HT-29 (cell line): ENCODE results near the gene BCL2. TPM values are rescaled to one million over a fixed set of nuclear protein-coding genes. Genes with fewer than 3 reads are reported as not detected.
A peak's percentile ranks its signal among the peaks of the same experiment; 100 is the strongest.

Experiments
- DNase-seq: peaks from one replicate; pipeline ENCODE4 v3.0.0-alpha.2; 2015; ENCODE audit warnings: low spot score
- total RNA-seq: library from RNA; depleted of rRNA; stranded (reverse); fragments of >200 nt; shearing (Covaris generic); gene quantifications from 2 replicates; pipeline ENCODE4 v1.2.3, GENCODE V29; 2014

BCL2 gene
- total RNA-seq, 1 experiment from 2014 or later, result 0.36 TPM

DNA sequence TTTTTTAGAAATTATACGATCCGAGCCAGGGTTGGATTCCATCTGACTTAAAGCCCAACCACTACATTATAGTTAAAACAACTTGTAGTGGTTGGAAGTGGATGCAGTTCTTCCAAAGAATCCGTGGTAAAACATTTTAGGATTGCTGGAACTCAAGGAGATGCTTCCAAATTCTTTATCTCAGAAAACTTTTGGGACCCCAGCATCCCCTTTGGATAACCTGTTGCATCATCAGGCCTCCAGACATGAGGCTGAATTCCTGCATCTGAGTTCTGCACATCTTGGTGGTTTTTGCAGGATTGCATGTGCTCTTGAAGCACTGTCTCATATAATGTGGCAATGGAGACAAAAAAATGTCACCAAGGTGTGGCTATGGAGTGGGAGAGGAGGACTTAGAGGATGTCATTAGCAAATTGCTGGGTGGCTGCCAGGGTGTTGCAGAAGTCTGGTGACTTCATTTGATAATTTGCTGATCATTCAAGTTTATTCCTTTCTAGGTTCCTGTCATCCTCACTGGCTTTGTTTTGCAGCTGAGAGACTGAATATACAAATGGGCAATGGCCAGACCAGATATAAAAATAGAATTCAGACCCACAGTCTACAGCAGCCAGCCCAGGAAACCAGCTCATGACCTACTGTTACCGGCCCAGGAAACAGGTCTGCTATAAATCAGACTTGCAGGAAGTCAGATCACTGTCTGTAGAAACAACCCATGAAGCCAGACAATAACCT lies 207.7 kb downstream of the BCL2 start:
- no peak for DNase-seq

GRCh38 chr18:63109802-63110201 lies 209.8 kb downstream of the BCL2 start:
- no peak for DNase-seq

DNA sequence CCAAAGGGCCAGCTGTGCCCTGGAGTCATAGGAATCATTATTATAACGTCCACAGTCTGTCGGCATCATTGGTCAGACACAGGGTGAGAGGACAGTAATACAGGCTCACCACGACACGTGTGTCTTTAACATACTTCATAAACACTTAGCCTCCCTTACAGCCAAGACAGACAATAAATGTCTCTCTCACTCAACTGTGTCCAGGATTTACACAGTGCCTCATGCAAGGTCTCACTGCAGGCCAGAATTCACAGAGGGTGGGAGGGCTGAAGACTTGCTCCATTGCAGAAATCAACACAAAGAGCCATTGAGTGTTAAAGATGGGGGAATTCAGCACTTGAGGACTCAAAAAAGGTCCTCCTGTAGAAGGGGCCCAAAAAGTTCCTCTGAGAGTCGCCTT lies 210.5 kb downstream of the BCL2 start:
- no peak for DNase-seq

GRCh38 chr18:63107931-63108330 lies 211.6 kb downstream of the BCL2 start:
- no peak for DNase-seq

GRCh38 chr18:63107171-63107845 lies 212.3 kb downstream of the BCL2 start:
- no peak for DNase-seq

- DNase-seq, result no peak
Observed at GRCh38 chr18:63106727-63107126, 212.8 kb downstream of the BCL2 start.

- DNase-seq, result no peak
Observed at GRCh38 chr18:63105636-63106316, 213.8 kb downstream of the BCL2 start.

DNA sequence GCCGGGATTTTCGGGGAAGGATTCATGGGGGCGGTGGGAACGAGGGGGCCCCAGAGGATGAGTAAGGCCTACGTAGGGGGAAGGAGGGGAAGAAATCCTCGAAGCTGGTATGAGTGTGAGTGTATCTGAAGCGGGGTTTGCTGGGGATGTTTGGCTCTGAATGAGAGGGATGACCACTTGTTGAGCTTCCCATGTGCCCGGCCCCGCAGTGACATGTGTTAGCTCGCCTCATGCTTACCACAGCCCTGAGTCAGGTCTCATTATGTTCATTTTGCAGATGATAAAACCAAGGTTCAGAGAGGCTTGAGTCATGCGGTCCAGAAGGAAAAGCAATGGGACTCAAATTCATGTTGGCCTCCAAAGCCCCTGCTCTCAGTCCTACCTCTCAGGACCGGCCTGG lies 214.7 kb downstream of the BCL2 start:
- DNase-seq, result no peak

GRCh38 chr18:63102941-63103744 lies 216.4 kb downstream of the BCL2 start:
- DNase-seq, result no peak

DNA sequence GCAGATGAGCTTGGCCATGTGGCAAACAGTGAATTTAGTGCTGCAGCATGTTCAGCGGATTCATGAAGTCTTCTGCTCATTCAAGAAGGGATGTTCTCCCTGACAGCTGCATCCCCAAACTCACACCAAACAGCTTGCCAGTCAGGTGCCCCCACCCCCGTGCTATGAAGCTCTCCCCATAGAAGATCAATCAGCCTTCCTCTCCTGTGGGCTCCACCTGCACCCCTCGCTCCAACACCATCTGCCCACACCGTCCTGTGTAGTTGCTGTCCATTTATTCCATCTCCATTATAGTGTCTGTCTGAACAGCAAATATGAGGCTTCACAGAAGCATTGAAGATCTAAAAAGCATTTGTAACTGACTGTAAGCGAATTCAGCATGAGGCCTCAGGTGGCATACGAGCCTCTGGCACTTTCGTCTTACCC lies 218.9 kb downstream of the BCL2 start:
- DNase-seq, result no peak

DNA sequence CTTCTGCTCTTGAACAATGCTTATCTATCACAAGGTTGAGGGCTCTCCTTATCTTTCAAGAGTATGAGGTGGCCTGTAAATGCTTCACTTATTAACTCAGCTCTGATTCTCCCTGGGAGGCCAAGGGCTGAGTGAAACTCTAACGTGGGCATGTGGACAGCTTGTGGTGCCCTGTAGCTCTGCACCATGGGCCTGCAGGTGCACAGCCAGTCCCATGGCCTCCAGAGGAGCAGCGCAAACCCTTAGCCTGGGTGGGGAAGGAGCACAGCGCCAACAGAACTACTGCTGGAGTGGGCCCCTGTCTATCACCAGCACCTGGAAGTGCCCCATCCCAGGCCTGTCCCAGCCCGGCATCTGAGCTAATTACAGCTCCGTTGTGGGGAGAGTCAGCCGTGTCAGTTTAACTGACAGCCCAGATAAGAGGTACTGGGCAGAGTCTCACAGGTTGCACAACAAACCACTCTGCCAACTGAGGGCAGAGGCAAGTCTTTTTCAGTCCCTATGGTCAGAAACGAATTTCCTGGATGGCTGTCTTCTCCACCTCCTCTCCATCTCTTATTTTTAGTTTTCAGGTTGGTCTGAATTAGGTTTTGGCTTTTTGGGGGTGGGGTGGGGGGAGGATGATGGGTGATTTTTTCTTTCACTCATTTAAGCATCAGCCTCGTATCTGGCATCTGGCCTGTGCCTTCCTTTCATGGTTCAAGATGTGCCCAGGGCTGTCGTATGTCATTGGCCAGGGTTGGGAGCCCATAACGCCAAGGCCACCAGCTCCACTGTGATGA lies 219.5 kb downstream of the BCL2 start:
- DNase-seq, result peak; percentile 1

GRCh38 chr18:63099091-63099840 lies 220.3 kb downstream of the BCL2 start:
- no peak for DNase-seq

- DNase-seq, result no peak
Observed at GRCh38 chr18:63098018-63098981, 221.3 kb downstream of the BCL2 start.

DNA sequence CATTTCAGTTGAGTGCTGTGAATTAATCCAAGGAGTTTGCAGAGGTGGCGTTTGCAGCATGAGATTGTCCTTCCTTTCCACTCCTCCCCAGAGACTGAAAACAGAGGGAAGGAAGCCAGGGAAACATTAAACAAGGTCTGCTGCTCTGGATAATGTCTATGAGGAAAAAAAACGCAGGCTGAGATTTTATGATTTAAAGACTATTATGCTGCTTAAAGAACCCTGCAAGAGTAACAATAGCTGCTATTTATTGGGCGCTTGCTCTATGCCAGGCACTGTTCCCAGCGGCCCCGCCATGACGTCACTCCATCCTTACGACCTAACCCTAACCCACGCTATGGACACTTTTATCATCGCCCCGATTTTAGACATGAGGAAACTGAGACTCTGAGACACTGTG lies 222.4 kb downstream of the BCL2 start:
- no peak for DNase-seq

- no peak for DNase-seq
Observed at GRCh38 chr18:63096327-63096874, 223.2 kb downstream of the BCL2 start.

DNA sequence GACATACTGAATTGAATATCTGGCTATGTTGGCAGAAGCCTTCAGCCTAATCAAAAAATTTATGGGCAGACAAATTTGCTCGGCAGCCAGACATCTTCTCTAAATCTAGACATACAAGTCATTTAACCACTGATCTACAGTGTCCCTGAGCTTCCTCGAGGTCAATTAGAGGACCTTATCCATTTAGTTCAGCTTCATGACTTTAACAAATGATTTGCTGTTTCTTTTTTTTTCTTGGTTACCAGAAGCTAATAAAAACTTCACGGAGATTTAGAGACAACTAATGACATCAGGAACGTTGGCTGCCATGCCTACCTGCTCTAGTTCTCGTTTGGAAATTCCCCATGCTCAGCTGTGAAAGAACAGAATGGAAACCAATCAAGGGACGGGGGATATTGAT lies 223.8 kb downstream of the BCL2 start:
- DNase-seq, result no peak

- no peak for DNase-seq
Observed at GRCh38 chr18:63091671-63092364, 227.8 kb downstream of the BCL2 start.

GRCh38 chr18:63090334-63090733 lies 229.2 kb downstream of the BCL2 start:
- DNase-seq, result no peak
